Gastroesophageal sphincter (tissue), 4 donors: ENCODE measurements around the gene WDR4. TPM values are rescaled to one million over a fixed set of nuclear protein-coding genes. Genes with fewer than 3 reads are reported as not detected.
"Not testable (repeated sequence)": the region's sequence is repeated elsewhere in the genome, so short reads cannot be mapped to it uniquely, and the experiment has no call there.

Experiments used
- ATAC-seq: fragments of 150-250 bp; one replicate; pipeline ENCODE4 v1.9.1; 2016; ENCODE audit warnings: mild to moderate bottlenecking, moderate library complexity
- H3K27ac ChIP-seq, 4 donors: fragments of 200-600 bp; sonication (generic) in 3 of 4; 1 replicate in 3 of 4; 2 replicates in 1 of 4; pipeline ENCODE4 v1.5.1; 2016 to 2019
- H3K27me3 ChIP-seq: fragments of 200-600 bp; sonication (generic); one replicate; pipeline ENCODE4 v1.5.1; 2019
- H3K36me3 ChIP-seq, 2 donors: fragments of 200-600 bp; sonication (generic); one replicate each; pipeline ENCODE4 v1.5.1; 2019; ENCODE audit warnings: control low read depth in 1 of 2
- H3K4me1 ChIP-seq, 3 donors: fragments of 200-600 bp; sonication (generic); 1 replicate in 2 of 3; 2 replicates in 1 of 3; pipeline ENCODE4 v1.5.1; 2016 to 2019; ENCODE audit warnings: control low read depth in 2 of 3
- H3K4me3 ChIP-seq, 2 donors: fragments of 200-600 bp; sonication (generic); one replicate each; pipeline ENCODE4 v1.5.1; 2019; ENCODE audit warnings: mild to moderate bottlenecking in 1 of 2, moderate library complexity in 1 of 2
- H3K9me3 ChIP-seq, 3 donors: fragments of 200-600 bp; sonication (generic); one replicate each; pipeline ENCODE4 v1.5.1; 2017 to 2019; ENCODE audit warnings: control low read depth in 2 of 3
- EP300 ChIP-seq: sonication (generic); formaldehyde crosslinking; IDR thresholded peaks from one replicate; pipeline ENCODE4 v1.6.1; 2017; ENCODE audit warnings: antibody characterized with exemption, mild to moderate bottlenecking
- POLR2A ChIP-seq, 2 donors: fragments of 450-650 bp; IDR thresholded peaks; one replicate each; pipeline ENCODE4 v1.6.1; 2017; ENCODE audit warnings: antibody characterized with exemption in 2 of 2, mild to moderate bottlenecking in 2 of 2, moderate library complexity in 1 of 2
- POLR2AphosphoS5 ChIP-seq: sonication (generic); formaldehyde crosslinking; IDR thresholded peaks from one replicate; pipeline ENCODE4 v1.6.1; 2017; ENCODE audit warnings: antibody characterized with exemption
- WGBS, 2 donors: methylation state at CpG; one replicate each; pipeline ENCODE4 v1.1.5; 2018; ENCODE audit warnings: low coverage in 1 of 2; 5-methylcytosine and 5-hydroxymethylcytosine counted together
- total RNA-seq, 4 donors: library from RNA; depleted of rRNA; stranded (reverse); fragments of >200 nt; gene quantifications; one replicate each; pipeline ENCODE4 v1.1.0, GENCODE V29; 2016
- TF ChIP-seq, protein P1 (sequence below), 4 experiments: fragments of 200-600 bp in 2 of 4; fragments of 450-650 bp in 2 of 4; sonication (generic) in 1 of 4; IDR thresholded peaks; one replicate each; pipeline ENCODE4 v1.5.1; 2017 to 2019; ENCODE audit warnings: antibody characterized with exemption in 4 of 4, mild to moderate bottlenecking in 2 of 4, moderate library complexity in 2 of 4

The WDR4 gene
- total RNA-seq, 4 donors from 2014 or later, result 3.9 to 10.0 (median 7.5) TPM

DNA sequence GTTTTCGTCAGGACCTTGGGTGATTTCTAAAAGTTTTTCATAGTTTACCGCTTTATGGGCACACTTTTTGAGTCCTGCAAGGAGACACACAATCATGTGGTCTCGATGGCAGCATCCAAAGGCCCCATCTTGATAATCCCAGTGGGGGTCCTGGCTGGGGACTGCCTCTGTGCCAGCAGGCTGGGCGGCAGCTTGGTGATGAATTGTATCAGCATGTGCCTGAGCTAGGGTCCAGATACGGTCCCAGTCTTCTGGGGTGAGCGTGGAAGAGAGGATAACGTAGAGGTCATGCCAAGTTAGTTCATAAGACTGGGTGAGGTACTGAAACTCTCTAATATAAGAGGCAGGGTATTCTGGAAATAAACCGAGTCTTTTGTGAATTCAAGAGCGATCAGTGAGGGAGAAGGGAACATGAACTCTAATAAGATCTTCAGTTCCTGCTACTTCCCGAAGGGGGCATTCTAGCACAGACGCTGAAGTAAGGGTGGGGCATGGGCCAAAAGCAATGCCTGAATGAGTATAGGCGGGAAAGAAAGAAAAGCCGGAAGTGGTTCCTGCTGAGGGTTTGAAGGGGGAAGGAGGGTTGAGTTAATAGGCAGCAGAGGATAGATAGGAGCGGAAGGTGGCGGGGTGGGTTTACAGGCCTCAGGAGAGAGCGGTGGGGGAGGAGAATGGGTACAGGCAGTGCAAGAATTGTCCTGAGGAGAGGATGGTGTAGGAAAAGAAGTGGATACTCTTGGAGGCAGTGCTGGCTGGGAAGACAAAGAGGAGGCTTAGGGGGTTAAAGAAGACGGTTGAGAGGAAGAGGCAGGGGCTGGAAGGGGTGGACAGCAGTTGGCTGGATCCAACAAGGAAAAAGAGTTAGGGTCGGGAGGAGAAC lies 44.5 kb upstream of the WDR4 start:
- TF ChIP-seq EP300 (no peak), POLR2AphosphoS5 (peak; percentile 74), POLR2A (IDR thresholded peaks at IDR 0.05) (no peak)
- TF ChIP-seq, protein P1, sequence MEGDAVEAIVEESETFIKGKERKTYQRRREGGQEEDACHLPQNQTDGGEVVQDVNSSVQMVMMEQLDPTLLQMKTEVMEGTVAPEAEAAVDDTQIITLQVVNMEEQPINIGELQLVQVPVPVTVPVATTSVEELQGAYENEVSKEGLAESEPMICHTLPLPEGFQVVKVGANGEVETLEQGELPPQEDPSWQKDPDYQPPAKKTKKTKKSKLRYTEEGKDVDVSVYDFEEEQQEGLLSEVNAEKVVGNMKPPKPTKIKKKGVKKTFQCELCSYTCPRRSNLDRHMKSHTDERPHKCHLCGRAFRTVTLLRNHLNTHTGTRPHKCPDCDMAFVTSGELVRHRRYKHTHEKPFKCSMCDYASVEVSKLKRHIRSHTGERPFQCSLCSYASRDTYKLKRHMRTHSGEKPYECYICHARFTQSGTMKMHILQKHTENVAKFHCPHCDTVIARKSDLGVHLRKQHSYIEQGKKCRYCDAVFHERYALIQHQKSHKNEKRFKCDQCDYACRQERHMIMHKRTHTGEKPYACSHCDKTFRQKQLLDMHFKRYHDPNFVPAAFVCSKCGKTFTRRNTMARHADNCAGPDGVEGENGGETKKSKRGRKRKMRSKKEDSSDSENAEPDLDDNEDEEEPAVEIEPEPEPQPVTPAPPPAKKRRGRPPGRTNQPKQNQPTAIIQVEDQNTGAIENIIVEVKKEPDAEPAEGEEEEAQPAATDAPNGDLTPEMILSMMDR (IDR thresholded peaks at IDR 0.05), result peak in 3 of 4 experiments; percentile 83 to 89 (median 86)

GRCh38 chr21:42922918-42923317 lies 43.6 kb upstream of the WDR4 start:
- Histone ChIP-seq H3K4me3 (no peak overlapping the region), H3K27ac (no peak overlapping the region), H3K4me1 (peaks cover 0 to 12% (median 0%) of the 10 kb centered on the region in 3 donors), H3K27me3 (no peaks in the 10 kb centered on the region), H3K9me3 (no peaks in the 10 kb centered on the region), H3K36me3 (no peaks in the 10 kb centered on the region)
- 89 to 100% methylated on average over 2 to 8 of the region's 18 CpGs for WGBS, 2 donors
- ATAC-seq, result no peak
- TF ChIP-seq POLR2A (IDR thresholded peaks at IDR 0.05), result no peak
- no peak for TF ChIP-seq EP300
- TF ChIP-seq, protein P1 (IDR thresholded peaks at IDR 0.05), result no peak
- TF ChIP-seq POLR2AphosphoS5, result no peak

More for the DNA sequence above, 44.5 kb upstream of the WDR4 start:
- Histone ChIP-seq H3K36me3 (no peaks in the 10 kb centered on the region), H3K4me1 (peaks cover 0 to 12% (median 0%) of the 10 kb centered on the region in 3 donors), H3K27me3 (no peaks in the 10 kb centered on the region), H3K4me3 (peak overlapping the region in 1 of 2 donors; percentile 22), H3K9me3 (no peaks in the 10 kb centered on the region), H3K27ac (peak overlapping the region in 1 of 4 donors; percentile 8)
- peak; percentile 92 for ATAC-seq
- 17 to 18% methylated on average over 14 to 18 of the region's 18 CpGs for WGBS, 2 donors

DNA sequence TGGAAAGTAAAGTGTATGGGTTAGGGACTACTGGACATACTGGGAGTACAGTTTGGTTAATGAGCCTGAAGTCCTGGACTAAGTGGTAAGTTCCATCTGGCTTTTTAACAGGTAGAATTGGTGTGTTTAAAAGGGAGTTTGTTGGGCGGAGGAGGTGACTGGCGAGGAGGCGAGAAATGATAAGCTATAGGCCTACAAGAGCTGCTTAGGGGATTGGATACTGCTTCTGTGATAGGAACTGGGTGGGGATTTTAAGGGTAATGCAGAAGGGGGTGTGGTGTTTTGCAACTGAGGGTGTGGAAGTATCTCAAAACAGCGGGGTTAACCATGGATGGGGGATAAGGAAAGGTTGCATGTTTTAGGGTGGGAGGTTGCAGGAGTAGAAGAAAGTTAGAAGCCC lies 42.6 kb upstream of the WDR4 start:
- WGBS, 2 donors, result 83 to 100% methylated on average over 2 to 4 of the region's 4 CpGs
- Histone ChIP-seq H3K27me3 (no peaks in the 10 kb centered on the region), H3K4me3 (no peak overlapping the region), H3K9me3 (no peaks in the 10 kb centered on the region), H3K4me1 (peaks cover 0 to 12% (median 0%) of the 10 kb centered on the region in 3 donors), H3K36me3 (no peaks in the 10 kb centered on the region), H3K27ac (no peak overlapping the region)
- TF ChIP-seq POLR2A (IDR thresholded peaks at IDR 0.05) (no peak), POLR2AphosphoS5 (no peak), EP300 (no peak)
- TF ChIP-seq, protein P1 (IDR thresholded peaks at IDR 0.05), result no peak
- ATAC-seq, result no peak

- no peaks in the 10 kb centered on the region for H3K27me3 ChIP-seq
- 94 to 98% methylated on average over 5 to 6 of the region's 6 CpGs for WGBS, 2 donors
- H3K9me3 ChIP-seq, result no peaks in the 10 kb centered on the region
- no peak for TF ChIP-seq POLR2A (IDR thresholded peaks at IDR 0.05)
- TF ChIP-seq, protein P1 (IDR thresholded peaks at IDR 0.05), result no peak
- no peak for TF ChIP-seq POLR2AphosphoS5
- TF ChIP-seq EP300, result no peak
- no peak overlapping the region for H3K4me3 ChIP-seq
- no peak overlapping the region for H3K27ac ChIP-seq
- H3K4me1 ChIP-seq, result no peaks in the 10 kb centered on the region
- no peak for ATAC-seq
- no peaks in the 10 kb centered on the region for H3K36me3 ChIP-seq
Measured at GRCh38 chr21:42918291-42918690, 39.0 kb upstream of the WDR4 start.

- no peaks in the 10 kb centered on the region for H3K9me3 ChIP-seq
- no peaks in the 10 kb centered on the region for H3K4me1 ChIP-seq
- WGBS, 2 donors, result 62 to 70% methylated on average over 5 to 7 of the region's 7 CpGs
- no peak overlapping the region for H3K27ac ChIP-seq
- H3K4me3 ChIP-seq, result no peak overlapping the region
- H3K36me3 ChIP-seq, result peaks cover 0 to 47% of the 10 kb centered on the region in 2 donors
- TF ChIP-seq POLR2A (IDR thresholded peaks at IDR 0.05) (no peak), EP300 (no peak), POLR2AphosphoS5 (no peak)
- TF ChIP-seq, protein P1 (IDR thresholded peaks at IDR 0.05), result no peak
- no peaks in the 10 kb centered on the region for H3K27me3 ChIP-seq
- ATAC-seq, result no peak
Measured at GRCh38 chr21:42913476-42913875, 34.1 kb upstream of the WDR4 start.

- H3K4me1 ChIP-seq, H3K27me3 ChIP-seq, H3K27ac ChIP-seq, H3K9me3 ChIP-seq, ATAC-seq, H3K4me3 ChIP-seq: not testable (repeated sequence)
- peaks cover 0 to 62% of the 10 kb centered on the region in 2 donors for H3K36me3 ChIP-seq
- 85 to 88% methylated on average over 5 to 6 of the region's 6 CpGs for WGBS, 2 donors
Measured at GRCh38 chr21:42911920-42912319, 32.6 kb upstream of the WDR4 start.

- H3K4me1 ChIP-seq, H3K27me3 ChIP-seq, H3K4me3 ChIP-seq, H3K9me3 ChIP-seq, H3K27ac ChIP-seq, ATAC-seq: not testable (repeated sequence)
- 84 to 91% methylated on average over 7 to 9 of the region's 9 CpGs for WGBS, 2 donors
- peaks cover 0 to 96% of the 10 kb centered on the region in 2 donors for H3K36me3 ChIP-seq
Measured at GRCh38 chr21:42908484-42908883, 29.1 kb upstream of the WDR4 start.
